Brain microvascular endothelial cell (primary cell): Measurements from ENCODE around the gene ARID4B.
"Not testable (repeated sequence)": the region's sequence is repeated elsewhere in the genome, so short reads cannot be mapped to it uniquely, and the experiment has no call there.

ENCODE experiments used
- DNase-seq: peaks from one replicate; pipeline ENCODE4 v3.0.0-alpha.2; 2020
- H3K27ac ChIP-seq: fragments of 250-450 bp; sonication (Bioruptor Pico); 2 replicates; pipeline ENCODE4 v1.5.1; 2020; ENCODE audit warnings: mild to moderate bottlenecking, moderate library complexity
- H3K27me3 ChIP-seq: fragments of 250-450 bp; sonication (Bioruptor Pico); replicated peaks from 2 replicates; pipeline ENCODE4 v1.5.1; 2020; ENCODE audit warnings: mild to moderate bottlenecking
- H3K36me3 ChIP-seq: fragments of 250-450 bp; sonication (Bioruptor Pico); replicated peaks from 2 replicates; pipeline ENCODE4 v1.5.1; 2020; ENCODE audit warnings: mild to moderate bottlenecking
- H3K4me3 ChIP-seq: 2 replicates; pipeline ENCODE4 v1.5.1; 2011; ENCODE audit warnings: low read depth, mild to moderate bottlenecking, control low read depth, low read length, moderate library complexity
- CTCF ChIP-seq: IDR thresholded peaks from 2 replicates; pipeline ENCODE4 v1.5.1; 2011; ENCODE audit warnings: low read depth, mild to moderate bottlenecking, moderate library complexity, low read length, control low read depth, inconsistent platforms; ENCODE audit errors: missing control alignments
- in situ Hi-C: cut with HindIII; loops from 2 replicates; pipeline ENCODE4 v1.10.0; 2017; ENCODE audit warnings: low sequenced_read_pairs, low pct_ligation_motif_present

Gene ARID4B

GRCh38 chr1:235211517-235211916 lies 116.5 kb downstream of the ARID4B start:
- Histone ChIP-seq H3K27me3 (no peaks in the 10 kb centered on the region), H3K36me3 (peaks cover 14% of the 10 kb centered on the region), H3K27ac (no peak overlapping the region), H3K4me3 (no peak overlapping the region)
- TF ChIP-seq CTCF, result no peak
- no peak for DNase-seq
- in situ Hi-C loops, result no loop called here

- no peak for TF ChIP-seq CTCF
- no peak for DNase-seq
- H3K27me3 ChIP-seq, result no peaks in the 10 kb centered on the region
- in situ Hi-C loops, result no loop called here
- H3K36me3 ChIP-seq, result peaks cover 12% of the 10 kb centered on the region
- no peak overlapping the region for H3K27ac ChIP-seq
- no peak overlapping the region for H3K4me3 ChIP-seq
Observed at GRCh38 chr1:235207209-235207565, 120.8 kb downstream of the ARID4B start.

GRCh38 chr1:235206533-235207208 lies 121.3 kb downstream of the ARID4B start:
- peak; percentile 11 for DNase-seq
- in situ Hi-C loops, result no loop called here

GRCh38 chr1:235205687-235206086 lies 122.3 kb downstream of the ARID4B start:
- in situ Hi-C loops, result no loop called here
- no peak for TF ChIP-seq CTCF
- H3K27ac ChIP-seq, result no peak overlapping the region
- no peaks in the 10 kb centered on the region for H3K27me3 ChIP-seq
- DNase-seq, result no peak
- H3K4me3 ChIP-seq, result no peak overlapping the region
- H3K36me3 ChIP-seq, result peaks cover 12% of the 10 kb centered on the region

More at GRCh38 chr1:235206533-235207208, 121.3 kb downstream of the ARID4B start:
- Histone ChIP-seq H3K27ac (no peak overlapping the region), H3K4me3 (no peak overlapping the region), H3K27me3 (no peaks in the 10 kb centered on the region), H3K36me3 (peaks cover 12% of the 10 kb centered on the region)
- no peak for TF ChIP-seq CTCF

GRCh38 chr1:235203428-235203827 lies 124.6 kb downstream of the ARID4B start:
- H3K27ac ChIP-seq, result no peak overlapping the region
- in situ Hi-C loops, result no loop called here
- no peak for TF ChIP-seq CTCF

GRCh38 chr1:235202447-235202846 lies 125.5 kb downstream of the ARID4B start:
- H3K27me3 ChIP-seq, H3K27ac ChIP-seq, DNase-seq, H3K36me3 ChIP-seq, in situ Hi-C loops, H3K4me3 ChIP-seq: not testable (repeated sequence)

More at GRCh38 chr1:235203428-235203827, 124.6 kb downstream of the ARID4B start:
- Histone ChIP-seq H3K27me3 (no peaks in the 10 kb centered on the region), H3K36me3 (peaks cover 7% of the 10 kb centered on the region), H3K4me3 (no peak overlapping the region)
- no peak for DNase-seq
